Trophoblast cell (in vitro differentiated cells and primary cell): ENCODE measurements around the gene AATK.
A peak's percentile ranks its signal among the peaks of the same experiment; 100 is the strongest.

Source experiments
- DNase-seq, 2 donors: peaks; one replicate each; pipeline ENCODE4 v3.0.0-alpha.2; 2016
- H2AFZ ChIP-seq: 2 replicates; pipeline ENCODE4 v1.6.1; 2013; ENCODE audit warnings: low read length, moderate library complexity, mild to moderate bottlenecking; ENCODE audit not compliant: insufficient read depth, poor library complexity
- H2AK5ac ChIP-seq: 2 replicates; pipeline ENCODE4 v1.6.1; 2013; ENCODE audit warnings: mild to moderate bottlenecking, low read length
- H2BK120ac ChIP-seq: 2 replicates; pipeline ENCODE4 v1.6.1; 2013; ENCODE audit warnings: low read length, mild to moderate bottlenecking, moderate library complexity; ENCODE audit not compliant: insufficient read depth, poor library complexity
- H2BK12ac ChIP-seq: 2 replicates; pipeline ENCODE4 v1.6.1; 2013; ENCODE audit warnings: mild to moderate bottlenecking, low read length, moderate library complexity
- H2BK5ac ChIP-seq: 2 replicates; pipeline ENCODE4 v1.6.1; 2013; ENCODE audit warnings: low read length, low read depth, moderate library complexity, mild to moderate bottlenecking; ENCODE audit not compliant: poor library complexity
- H3K14ac ChIP-seq: 2 replicates; pipeline ENCODE4 v1.6.1; 2013; ENCODE audit warnings: mild to moderate bottlenecking, low read length
- H3K18ac ChIP-seq: 2 replicates; pipeline ENCODE4 v1.6.1; 2013; ENCODE audit warnings: mild to moderate bottlenecking, low read length
- H3K23ac ChIP-seq: 2 replicates; pipeline ENCODE4 v1.6.1; 2013; ENCODE audit warnings: low read length
- H3K27ac ChIP-seq: 2 replicates; pipeline ENCODE4 v1.5.1; 2013; ENCODE audit warnings: low read depth, mild to moderate bottlenecking, inconsistent platforms, low read length, moderate library complexity
- H3K27me3 ChIP-seq: 2 replicates; pipeline ENCODE4 v1.6.1; 2013; ENCODE audit warnings: inconsistent platforms, mild to moderate bottlenecking, low read length, moderate library complexity; ENCODE audit not compliant: insufficient read depth
- H3K36me3 ChIP-seq, 2 experiments: 1 replicate in 1 of 2; 2 replicates in 1 of 2; pipeline ENCODE4 v1.6.1; 2013; ENCODE audit warnings: low read length in 2 of 2, mild to moderate bottlenecking in 2 of 2, moderate library complexity in 1 of 2; ENCODE audit not compliant: insufficient read depth in 2 of 2, control insufficient read depth in 1 of 2
- H3K4ac ChIP-seq: 2 replicates; pipeline ENCODE4 v1.6.1; 2013; ENCODE audit warnings: low read depth, mild to moderate bottlenecking, low read length, moderate library complexity
- H3K4me1 ChIP-seq, 2 experiments: 1 replicate in 1 of 2; 2 replicates in 1 of 2; pipeline ENCODE4 v1.6.1; 2013; ENCODE audit warnings: low read length in 2 of 2, mild to moderate bottlenecking in 2 of 2, moderate library complexity in 1 of 2; ENCODE audit not compliant: insufficient read depth in 2 of 2, control insufficient read depth in 1 of 2
- H3K4me2 ChIP-seq: 2 replicates; pipeline ENCODE4 v1.6.1; 2013; ENCODE audit warnings: inconsistent platforms, mild to moderate bottlenecking, low read length, moderate library complexity
- H3K4me3 ChIP-seq: 2 replicates; pipeline ENCODE4 v1.5.1; 2013; ENCODE audit warnings: mild to moderate bottlenecking, low read depth, low read length, inconsistent platforms
- H3K79me1 ChIP-seq: one replicate; pipeline ENCODE4 v1.6.1; 2013; ENCODE audit warnings: low read length
- H3K79me2 ChIP-seq: 2 replicates; pipeline ENCODE4 v1.6.1; 2013; ENCODE audit warnings: low read length, mild to moderate bottlenecking; ENCODE audit not compliant: control insufficient read depth, insufficient read depth, poor library complexity
- H3K9ac ChIP-seq: 2 replicates; pipeline ENCODE4 v1.6.1; 2013; ENCODE audit warnings: mild to moderate bottlenecking, low read length
- H3K9me3 ChIP-seq: 2 replicates; pipeline ENCODE4 v1.6.1; 2013; ENCODE audit warnings: low read depth, mild to moderate bottlenecking, control low read depth, inconsistent platforms, low read length; ENCODE audit not compliant: insufficient read depth
- H4K12ac ChIP-seq: 2 replicates; pipeline ENCODE4 v1.6.1; 2013; ENCODE audit warnings: low read depth, mild to moderate bottlenecking, low read length, moderate library complexity
- H4K8ac ChIP-seq: 2 replicates; pipeline ENCODE4 v1.6.1; 2013; ENCODE audit warnings: low read depth, mild to moderate bottlenecking, low read length, moderate library complexity
- H4K91ac ChIP-seq: one replicate; pipeline ENCODE4 v1.6.1; 2013; ENCODE audit warnings: low read depth, mild to moderate bottlenecking, low read length, moderate library complexity
- WGBS: extraction: QIAGEN DNeasy Blood & Tissue Kit; methylation state at CpG from one replicate; pipeline ENCODE4 v1.1.7; 2013; ENCODE audit warnings: missing lambda C conversion rate; ENCODE audit not compliant: insufficient read length, insufficient coverage; ENCODE audit errors: extremely low coverage; 5-methylcytosine and 5-hydroxymethylcytosine counted together

AATK gene

GRCh38 chr17:81152288-81152828 is 13.7 kb downstream of the AATK start:
- no peak overlapping the region for H4K8ac ChIP-seq
- H3K27me3 ChIP-seq: no peaks in the 10 kb centered on the region
- no peak overlapping the region for H3K9ac ChIP-seq
- no peaks in the 10 kb centered on the region for H3K36me3 ChIP-seq
- H3K4ac ChIP-seq: no peak overlapping the region
- no peak overlapping the region for H2AK5ac ChIP-seq
- H3K18ac ChIP-seq: no peak overlapping the region
- H2BK12ac ChIP-seq: no peak overlapping the region
- no peak overlapping the region for H2BK120ac ChIP-seq
- H3K14ac ChIP-seq: no peak overlapping the region
- H2AFZ ChIP-seq: no peak overlapping the region
- no peak overlapping the region for H3K4me3 ChIP-seq
- no peaks in the 10 kb centered on the region for H3K4me1 ChIP-seq
- H3K79me2 ChIP-seq: no peaks in the 10 kb centered on the region
- H3K27ac ChIP-seq: no peak overlapping the region
- no peak overlapping the region for H3K4me2 ChIP-seq
- WGBS: no CpG with 5 or more reads among the region's 8 CpGs
- H3K9me3 ChIP-seq: no peaks in the 10 kb centered on the region
- no peak overlapping the region for H4K91ac ChIP-seq
- no peaks in the 10 kb centered on the region for H3K79me1 ChIP-seq
- H4K12ac ChIP-seq: no peak overlapping the region
- H2BK5ac ChIP-seq: no peak overlapping the region
- no peak overlapping the region for H3K23ac ChIP-seq
- no peak for DNase-seq

- Histone ChIP-seq H3K4ac (no peak overlapping the region), H4K8ac (no peak overlapping the region), H3K27me3 (no peaks in the 10 kb centered on the region), H4K91ac (no peak overlapping the region), H3K79me2 (no peaks in the 10 kb centered on the region), H3K18ac (no peak overlapping the region), H3K9ac (no peak overlapping the region), H3K36me3 (no peaks in the 10 kb centered on the region), H2AFZ (no peak overlapping the region), H2AK5ac (no peak overlapping the region), H3K27ac (no peak overlapping the region), H2BK5ac (no peak overlapping the region), H2BK12ac (no peak overlapping the region), H3K79me1 (no peaks in the 10 kb centered on the region), H3K23ac (no peak overlapping the region), H2BK120ac (no peak overlapping the region), H3K4me1 (no peaks in the 10 kb centered on the region), H3K9me3 (no peaks in the 10 kb centered on the region), H3K4me2 (no peak overlapping the region), H3K4me3 (no peak overlapping the region), H3K14ac (no peak overlapping the region), H4K12ac (no peak overlapping the region)
- no peak for DNase-seq
- WGBS: no CpG with 5 or more reads among the region's 13 CpGs
Measured at GRCh38 chr17:81151278-81151677, 14.7 kb downstream of the AATK start.

- no peak overlapping the region for H3K18ac ChIP-seq
- H3K23ac ChIP-seq: no peak overlapping the region
- H3K4me1 ChIP-seq: no peaks in the 10 kb centered on the region
- no peaks in the 10 kb centered on the region for H3K36me3 ChIP-seq
- no peak overlapping the region for H3K9ac ChIP-seq
- no peak overlapping the region for H2BK5ac ChIP-seq
- no peak overlapping the region for H2AK5ac ChIP-seq
- H3K79me1 ChIP-seq: no peaks in the 10 kb centered on the region
- no peak overlapping the region for H2BK120ac ChIP-seq
- H4K8ac ChIP-seq: no peak overlapping the region
- DNase-seq: peak in 1 of 2 donors; percentile 20
- peak overlapping the region; percentile 28 for H3K4me3 ChIP-seq
- no peaks in the 10 kb centered on the region for H3K79me2 ChIP-seq
- H2AFZ ChIP-seq: no peak overlapping the region
- no peak overlapping the region for H3K27ac ChIP-seq
- H3K14ac ChIP-seq: no peak overlapping the region
- no peak overlapping the region for H2BK12ac ChIP-seq
- H3K4ac ChIP-seq: no peak overlapping the region
- no peak overlapping the region for H4K91ac ChIP-seq
- no peak overlapping the region for H3K4me2 ChIP-seq
- H4K12ac ChIP-seq: no peak overlapping the region
- no peaks in the 10 kb centered on the region for H3K27me3 ChIP-seq
- H3K9me3 ChIP-seq: no peaks in the 10 kb centered on the region
- no CpG with 5 or more reads among the region's 14 CpGs for WGBS
Measured at GRCh38 chr17:81150377-81151077, 15.5 kb downstream of the AATK start.

GRCh38 chr17:81148986-81149533 is 17.0 kb downstream of the AATK start:
- Histone ChIP-seq H2BK120ac (no peak overlapping the region), H4K8ac (no peak overlapping the region), H3K4ac (no peak overlapping the region), H3K79me2 (no peaks in the 10 kb centered on the region), H3K79me1 (no peaks in the 10 kb centered on the region), H3K14ac (no peak overlapping the region), H3K27me3 (no peaks in the 10 kb centered on the region), H3K9me3 (no peaks in the 10 kb centered on the region), H4K91ac (no peak overlapping the region), H3K23ac (no peak overlapping the region), H3K36me3 (no peaks in the 10 kb centered on the region), H3K4me1 (no peaks in the 10 kb centered on the region), H4K12ac (no peak overlapping the region), H3K4me3 (no peak overlapping the region), H3K27ac (no peak overlapping the region), H2AFZ (no peak overlapping the region), H2AK5ac (no peak overlapping the region), H3K18ac (no peak overlapping the region), H3K4me2 (no peak overlapping the region), H2BK5ac (no peak overlapping the region), H3K9ac (no peak overlapping the region), H2BK12ac (no peak overlapping the region)
- no CpG with 5 or more reads among the region's 14 CpGs for WGBS
- DNase-seq: no peak
